Fibroblast of peridontal ligament (primary cell): ENCODE results near the gene MSL2.
A peak's percentile ranks its signal among the peaks of the same experiment; 100 is the strongest.
"Not testable (repeated sequence)": the region's sequence is repeated elsewhere in the genome, so short reads cannot be mapped to it uniquely, and the experiment has no call there.

Experiments used
- DNase-seq: peaks from one replicate; pipeline ENCODE4 v3.0.0-alpha.2; 2010; ENCODE audit errors: extremely low read depth

Gene MSL2

DNA sequence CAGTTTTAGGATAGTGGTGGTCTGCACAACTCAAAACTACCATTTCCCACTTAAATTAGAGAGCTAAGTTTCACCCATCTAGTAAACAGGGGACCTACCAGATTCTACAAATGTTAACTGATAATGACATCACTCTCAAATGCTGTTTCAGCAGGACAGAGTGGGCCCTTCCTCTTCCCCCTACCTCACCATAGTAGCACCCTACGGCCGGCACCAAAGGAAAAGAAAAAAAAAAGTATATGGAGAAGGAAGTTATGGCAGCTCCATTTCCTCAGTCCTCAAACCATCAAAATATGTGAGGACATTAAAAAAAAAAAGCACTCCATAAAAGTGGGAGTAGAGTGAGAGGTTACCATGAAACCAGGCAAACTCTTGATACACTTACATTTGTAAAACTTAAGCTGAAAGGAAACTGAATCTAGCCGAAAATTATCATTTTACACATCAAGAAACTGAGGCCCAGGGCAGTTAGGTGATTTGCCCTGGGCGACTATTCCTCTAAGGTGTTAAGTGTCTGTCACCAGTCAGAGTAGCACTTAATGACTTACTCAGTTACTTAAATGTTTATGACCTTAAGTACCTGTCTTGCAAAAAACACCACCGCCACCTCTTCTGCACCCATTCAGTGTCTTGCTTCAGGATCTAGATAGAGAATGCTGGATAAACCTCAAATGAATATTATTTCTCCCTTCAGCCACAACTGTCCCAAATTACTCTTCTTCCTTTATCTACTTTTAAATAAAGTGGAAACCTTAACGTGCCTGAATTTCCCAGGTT is 2.7 kb downstream of the MSL2 start:
- peak; percentile 32 for DNase-seq

GRCh38 chr3:136192831-136193230 is 3.3 kb downstream of the MSL2 start:
- no peak for DNase-seq

GRCh38 chr3:136192195-136192594 is 3.9 kb downstream of the MSL2 start:
- not testable (repeated sequence) for DNase-seq

- no peak for DNase-seq
Observed at GRCh38 chr3:136189859-136190617, 6.1 kb downstream of the MSL2 start.

GRCh38 chr3:136189043-136189442 is 7.1 kb downstream of the MSL2 start:
- DNase-seq = no peak

DNA sequence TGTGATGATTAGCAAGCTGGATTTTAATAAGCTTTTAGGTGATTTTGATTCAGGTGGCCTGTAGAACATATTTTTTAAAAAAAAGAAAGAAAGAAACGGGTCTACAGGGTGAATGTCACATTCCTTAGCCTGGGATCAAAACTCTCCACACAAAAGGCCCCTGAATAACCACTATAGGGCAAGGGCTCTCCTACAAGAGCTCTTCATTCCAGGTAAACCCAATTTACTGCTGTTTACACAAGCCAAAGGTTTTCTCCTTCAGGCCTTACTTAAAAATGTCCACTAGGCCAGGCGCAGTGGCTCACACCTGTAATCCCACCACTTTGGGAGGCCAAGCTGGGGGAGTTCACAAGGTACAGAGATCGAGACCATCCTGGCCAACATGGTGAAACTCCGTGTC is 8.3 kb downstream of the MSL2 start:
- no peak for DNase-seq

DNA sequence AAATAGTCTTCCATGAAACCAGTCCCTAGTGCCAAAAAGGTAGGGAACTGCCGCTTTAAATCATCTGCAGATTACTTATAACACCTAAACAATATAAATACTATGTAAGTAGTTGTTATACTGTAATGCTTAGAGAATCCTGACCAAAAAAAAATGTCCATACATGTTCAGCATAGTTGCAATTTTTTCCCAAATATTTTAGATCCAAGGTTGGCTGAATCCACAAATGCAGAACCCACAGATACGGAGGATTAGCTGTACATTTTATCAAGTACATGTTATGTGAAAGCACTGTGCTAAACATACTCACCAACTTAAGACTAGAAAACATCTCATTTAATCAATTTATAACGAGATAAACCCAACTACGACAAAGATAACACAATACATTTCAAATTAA is 9.3 kb downstream of the MSL2 start:
- no peak for DNase-seq

DNA sequence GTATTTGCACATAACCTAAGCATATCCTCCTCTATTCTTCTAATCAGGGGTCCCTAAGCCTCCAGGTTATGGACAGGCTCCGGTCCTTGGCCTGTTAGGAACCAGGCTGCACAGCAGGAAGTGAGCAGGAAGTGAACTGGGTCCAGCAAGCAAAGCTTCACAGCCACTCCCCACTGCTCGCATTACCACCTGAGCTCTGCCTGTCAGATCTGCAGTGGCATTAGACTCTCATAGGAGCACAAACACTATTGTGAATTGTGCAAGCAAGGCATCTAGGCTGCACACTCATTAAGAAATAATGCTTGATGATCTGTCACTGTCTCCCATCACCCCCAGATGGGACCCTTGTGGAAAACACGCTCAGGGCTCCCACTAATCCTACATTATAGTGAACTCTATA is 9.8 kb downstream of the MSL2 start:
- no peak for DNase-seq

DNA sequence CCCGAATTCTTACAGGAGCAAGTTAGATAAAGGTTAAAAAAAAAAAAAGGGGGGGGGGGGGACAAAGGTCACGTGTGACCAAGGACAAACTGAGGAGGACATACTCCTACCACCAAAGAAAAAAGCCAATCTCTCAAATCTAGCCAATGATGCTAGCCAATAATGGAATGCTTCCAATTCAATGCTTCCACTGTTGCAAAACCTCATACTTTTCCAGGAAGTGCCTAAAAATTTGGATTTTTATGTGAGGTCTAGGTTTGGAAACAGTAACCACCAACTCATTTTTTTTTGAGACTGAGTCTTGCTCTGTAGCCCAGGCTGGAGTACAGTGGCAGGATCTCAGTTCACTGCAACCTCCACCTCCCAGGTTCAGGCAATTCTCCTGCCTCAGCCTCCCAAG is 11.4 kb downstream of the MSL2 start:
- peak; percentile 79 for DNase-seq

DNA sequence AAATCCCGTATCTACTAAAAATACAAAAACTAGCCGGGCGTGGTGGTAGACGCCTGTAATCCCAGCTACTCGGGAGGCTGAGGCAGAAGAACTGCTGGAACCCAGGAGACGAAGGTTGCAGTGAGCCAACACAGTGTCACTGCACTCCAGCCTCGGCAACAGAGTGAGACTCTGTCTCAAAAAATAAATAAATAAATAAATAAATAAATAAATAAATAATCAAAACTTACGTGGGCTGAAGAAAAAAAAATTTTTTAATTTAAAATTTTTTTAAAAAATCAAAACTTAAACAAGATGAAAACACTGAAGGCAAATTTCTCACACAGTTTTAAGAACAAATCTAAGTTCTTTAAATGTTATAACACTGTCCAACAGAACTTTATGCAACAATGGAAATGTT is 14.4 kb downstream of the MSL2 start:
- no peak for DNase-seq

DNA sequence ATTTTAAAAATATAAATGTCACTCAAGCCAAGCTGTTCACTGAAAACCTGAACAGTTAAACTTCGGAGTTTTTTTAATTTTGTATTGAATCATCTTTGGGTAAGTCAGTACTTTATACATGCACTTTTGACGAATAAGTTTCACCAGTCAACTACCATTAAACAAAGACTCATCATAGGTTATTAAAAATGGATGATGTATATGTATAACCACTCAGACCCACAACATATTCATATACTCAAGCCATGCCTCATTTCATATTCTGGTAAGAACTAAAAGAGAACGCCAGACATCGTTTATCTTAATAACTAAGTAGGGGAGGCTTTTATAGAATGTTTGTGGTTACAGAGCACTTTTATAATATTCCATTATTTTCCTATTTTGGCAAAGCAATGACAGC is 18.3 kb downstream of the MSL2 start:
- DNase-seq = no peak

DNA sequence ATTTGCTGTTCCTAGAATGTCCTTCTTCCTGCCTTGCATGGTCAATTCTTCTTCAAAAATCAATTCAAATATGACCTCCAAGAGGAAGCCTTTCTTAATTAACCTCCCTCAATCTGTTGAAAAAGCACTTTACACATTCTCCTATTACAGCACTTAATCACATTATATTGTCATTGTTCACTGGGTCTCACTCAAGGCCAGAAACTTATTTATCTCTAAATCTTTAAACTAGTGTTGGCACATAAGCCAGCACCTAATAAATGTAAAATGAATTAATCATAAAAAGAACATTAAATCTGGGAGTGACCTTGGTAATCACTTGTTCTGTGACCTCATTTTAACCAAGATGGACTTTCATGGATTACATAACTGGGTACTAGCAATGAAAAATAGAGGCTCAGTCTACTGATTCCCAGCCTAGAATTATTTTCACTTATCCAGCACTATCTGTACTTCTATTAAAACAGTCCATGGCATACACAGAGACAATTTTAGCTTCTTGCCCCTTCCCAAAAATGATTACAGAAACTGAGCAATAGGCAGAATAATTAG is 22.1 kb downstream of the MSL2 start:
- DNase-seq = no peak

- DNase-seq = no peak
Observed at GRCh38 chr3:136171097-136171542, 25.0 kb downstream of the MSL2 start.

- DNase-seq = not testable (repeated sequence)
Observed at GRCh38 chr3:136168236-136168635, 27.9 kb downstream of the MSL2 start.

DNA sequence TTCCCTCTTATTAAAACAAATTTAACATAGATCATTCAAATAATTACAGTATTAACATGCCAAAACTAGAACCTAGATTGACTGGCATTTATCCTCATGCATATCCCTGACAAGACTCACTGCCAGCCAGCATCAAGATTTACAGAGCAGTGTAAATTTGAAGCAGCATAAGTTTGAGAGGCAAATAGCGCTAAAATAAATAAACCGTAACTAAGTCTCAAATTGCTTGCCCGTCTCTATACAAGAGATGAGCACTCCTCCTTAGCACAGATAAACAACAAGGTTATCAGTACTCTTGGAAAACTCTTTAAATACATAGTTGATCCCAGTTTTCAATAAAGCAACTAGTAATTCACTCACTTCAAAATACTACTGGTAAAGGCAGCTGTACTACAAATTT is 29.6 kb downstream of the MSL2 start:
- no peak for DNase-seq

DNA sequence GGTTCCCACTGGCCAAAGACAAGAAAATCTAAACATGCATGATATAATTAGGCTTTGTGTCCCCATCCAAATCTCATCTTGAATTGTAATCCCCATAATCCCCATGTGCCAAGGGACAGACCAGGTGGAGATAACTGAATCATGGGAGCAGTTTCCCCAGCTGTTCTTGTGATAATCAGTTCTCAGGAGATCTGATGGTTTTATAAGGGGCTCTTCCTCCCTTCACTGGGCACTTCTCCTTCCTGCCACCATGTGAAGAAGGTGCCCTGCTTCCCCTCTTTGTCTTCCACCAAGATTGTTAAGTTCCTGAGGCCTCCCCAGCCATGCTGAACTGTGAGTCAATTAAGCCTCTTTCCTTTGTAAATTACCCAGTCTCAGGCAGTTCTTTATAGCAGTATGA is 32.5 kb downstream of the MSL2 start:
- not testable (repeated sequence) for DNase-seq

DNA sequence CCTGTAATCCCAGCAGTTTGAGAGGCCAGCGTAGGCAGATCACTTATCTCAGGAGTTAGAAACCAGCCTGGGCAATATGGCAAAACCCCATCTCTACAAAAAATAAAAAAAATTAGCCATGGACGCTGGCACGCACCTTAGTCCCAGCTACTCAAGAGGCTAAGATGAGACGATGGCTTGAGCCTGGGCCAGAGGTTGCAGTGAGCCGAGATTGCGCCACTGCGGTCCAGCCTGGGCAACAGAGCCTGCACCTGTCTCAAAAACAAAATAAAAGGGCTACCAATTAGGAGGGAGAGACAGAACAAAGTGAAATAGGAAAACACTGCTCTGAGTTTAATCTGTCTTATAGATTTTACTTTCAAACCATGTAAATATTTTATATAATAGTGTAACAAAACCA is 33.8 kb downstream of the MSL2 start:
- no peak for DNase-seq

DNA sequence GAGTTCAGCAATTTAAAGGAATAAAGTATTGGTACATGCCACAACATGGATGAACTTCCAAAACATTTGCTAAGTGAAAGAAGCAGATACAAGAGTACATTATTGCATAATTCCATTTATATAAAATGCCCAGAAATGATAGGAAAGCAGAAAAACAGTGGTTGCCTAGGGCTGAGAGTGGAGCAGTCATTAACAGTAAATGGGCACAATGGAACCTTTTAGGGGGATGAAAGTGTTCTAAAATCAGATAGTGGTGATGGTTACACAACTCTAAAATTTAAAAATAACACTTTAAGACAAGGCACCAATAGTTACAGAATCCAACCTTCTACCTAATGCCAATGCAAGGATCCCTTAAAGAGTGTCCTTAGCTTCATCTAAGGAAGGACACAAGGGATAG is 34.6 kb downstream of the MSL2 start:
- no peak for DNase-seq

DNA sequence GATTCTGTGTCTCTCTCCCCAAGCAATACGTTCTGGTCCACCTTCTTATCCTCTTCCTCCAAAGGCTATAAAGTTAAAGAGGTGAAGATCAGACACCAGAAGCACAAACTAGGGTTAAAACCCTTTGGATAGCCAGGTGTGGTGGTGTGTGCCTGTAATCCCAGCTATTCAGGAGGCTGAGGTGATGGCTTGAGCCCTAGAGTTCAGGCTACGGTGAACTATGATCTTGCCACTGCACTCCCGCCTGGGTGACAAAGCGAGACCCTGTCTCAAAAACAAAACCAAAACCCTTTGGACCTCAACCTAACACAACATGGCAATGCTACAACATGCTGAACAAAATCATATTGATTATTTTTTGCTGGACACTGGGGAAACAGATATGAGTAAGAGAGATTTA is 43.2 kb downstream of the MSL2 start:
- DNase-seq = no peak

DNA sequence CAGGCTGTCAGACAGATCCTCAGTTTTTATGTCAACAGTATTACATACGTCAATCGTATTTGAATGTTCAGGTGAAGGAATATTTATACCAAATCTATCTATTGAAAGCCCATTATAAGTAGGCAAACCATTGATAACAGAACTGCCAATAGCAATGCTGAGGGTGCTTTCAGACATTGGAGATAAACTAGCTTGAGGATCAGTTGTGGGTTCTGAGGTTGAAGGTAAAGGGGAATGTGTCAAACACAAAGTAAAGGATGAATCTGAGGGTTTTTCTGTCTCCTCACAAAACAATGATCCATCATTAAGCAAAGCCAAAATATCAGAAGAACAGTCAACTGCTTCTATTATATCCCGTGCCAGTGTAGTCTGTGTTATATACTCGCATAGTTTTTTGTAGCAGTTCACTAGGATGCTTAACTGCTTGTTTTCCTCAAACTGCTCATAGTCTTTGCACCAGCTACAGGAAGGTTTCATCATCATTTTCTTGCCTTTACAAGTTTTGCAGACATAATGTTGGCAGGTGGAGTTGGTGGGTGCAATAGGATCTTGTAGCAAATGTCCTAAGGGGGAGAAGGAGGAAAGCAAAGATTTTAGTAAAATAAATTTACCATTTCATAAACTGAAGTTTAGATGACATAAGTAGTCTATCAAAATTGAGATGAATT is 43.8 kb downstream of the MSL2 start:
- no peak for DNase-seq

- no peak for DNase-seq
Observed at GRCh38 chr3:136151219-136151618, 44.9 kb downstream of the MSL2 start.

DNA sequence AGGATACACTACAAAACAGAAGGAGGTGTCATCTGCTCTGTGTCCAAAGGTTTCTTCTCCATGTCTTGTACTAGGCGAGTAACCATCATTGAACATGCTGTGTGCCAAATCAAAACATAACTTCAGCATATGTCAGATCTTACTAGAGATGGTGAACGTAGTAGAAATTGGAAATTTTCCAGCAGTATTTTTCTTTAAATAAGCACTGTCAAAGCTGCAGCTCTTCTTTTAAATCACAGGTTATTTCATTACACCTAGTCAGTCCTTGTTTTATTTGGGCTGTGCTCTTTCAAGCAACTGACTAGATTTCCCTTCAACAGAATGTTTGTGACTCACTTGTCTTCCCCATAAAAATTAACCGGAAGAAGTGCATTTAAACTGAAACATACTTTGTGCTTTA is 46.5 kb downstream of the MSL2 start:
- DNase-seq = peak; percentile 35
